ENCODE measurements around the gene PRSS50. TPM values are rescaled to one million over a fixed set of nuclear protein-coding genes. Genes with fewer than 3 reads are reported as not detected.

Gene PRSS50
- total RNA-seq, 2 donors from 2014 or later, result 0.28 to 0.54 TPM

DNA sequence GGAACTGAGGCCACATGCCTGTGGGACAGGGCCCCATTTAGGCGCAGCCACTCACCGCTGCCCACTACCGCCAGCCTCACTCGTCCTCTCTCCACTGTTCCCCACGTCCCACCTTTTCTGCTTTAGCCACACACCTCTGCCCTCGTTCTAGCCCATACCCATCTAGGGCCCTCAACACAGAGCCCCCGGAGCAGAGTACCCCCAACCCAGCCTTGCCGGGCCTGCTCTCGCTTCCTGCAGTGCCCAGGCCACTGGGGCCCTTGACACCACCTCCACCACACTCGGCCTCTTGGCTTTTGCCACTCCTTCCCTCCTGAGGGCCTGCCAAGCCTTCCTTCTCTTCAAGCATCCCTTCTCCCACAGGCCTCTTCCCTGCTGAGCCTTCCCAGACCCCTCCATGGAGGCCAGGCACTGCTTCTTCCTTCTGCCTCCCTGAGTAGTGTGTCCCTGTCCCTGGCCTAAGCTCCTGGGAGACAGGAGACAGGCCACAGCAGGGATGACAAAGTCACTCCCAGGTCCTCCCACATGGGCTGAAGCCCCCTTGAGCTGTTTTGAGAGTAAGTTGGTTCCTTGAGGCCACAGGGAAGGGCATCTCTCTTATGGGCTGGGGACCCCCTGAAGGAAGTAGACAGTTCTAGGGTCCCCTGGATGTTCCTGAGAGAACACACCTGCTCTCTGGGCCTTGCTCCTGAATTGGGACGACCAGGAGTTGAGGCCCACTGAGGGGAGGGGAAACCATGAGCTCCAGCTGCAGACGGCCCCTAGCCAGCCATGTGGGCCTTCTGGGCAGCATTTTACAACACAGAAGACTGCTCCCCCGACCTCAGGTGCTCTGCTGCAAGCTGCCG is 4.4 kb downstream of the PRSS50 start:
- Histone ChIP-seq H3K9me3 (no peaks in the 10 kb centered on the region), H3K4me1 (ENCODE audit: control insufficient read depth in 1 of 2, low read depth in 2 of 2) (no peaks in the 10 kb centered on the region), H3K27me3 (replicated peaks; ENCODE audit: insufficient read depth) (no peaks in the 10 kb centered on the region), H3K27ac (no peak overlapping the region), H3K4me3 (no peak overlapping the region), H3K36me3 (no peaks in the 10 kb centered on the region)
- no peak for DNase-seq (ENCODE audit: low spot score)
- ATAC-seq (ENCODE audit: insufficient number of reproducible peaks, low FRiP score, low read depth), result no peak
- TF ChIP-seq, protein P1, sequence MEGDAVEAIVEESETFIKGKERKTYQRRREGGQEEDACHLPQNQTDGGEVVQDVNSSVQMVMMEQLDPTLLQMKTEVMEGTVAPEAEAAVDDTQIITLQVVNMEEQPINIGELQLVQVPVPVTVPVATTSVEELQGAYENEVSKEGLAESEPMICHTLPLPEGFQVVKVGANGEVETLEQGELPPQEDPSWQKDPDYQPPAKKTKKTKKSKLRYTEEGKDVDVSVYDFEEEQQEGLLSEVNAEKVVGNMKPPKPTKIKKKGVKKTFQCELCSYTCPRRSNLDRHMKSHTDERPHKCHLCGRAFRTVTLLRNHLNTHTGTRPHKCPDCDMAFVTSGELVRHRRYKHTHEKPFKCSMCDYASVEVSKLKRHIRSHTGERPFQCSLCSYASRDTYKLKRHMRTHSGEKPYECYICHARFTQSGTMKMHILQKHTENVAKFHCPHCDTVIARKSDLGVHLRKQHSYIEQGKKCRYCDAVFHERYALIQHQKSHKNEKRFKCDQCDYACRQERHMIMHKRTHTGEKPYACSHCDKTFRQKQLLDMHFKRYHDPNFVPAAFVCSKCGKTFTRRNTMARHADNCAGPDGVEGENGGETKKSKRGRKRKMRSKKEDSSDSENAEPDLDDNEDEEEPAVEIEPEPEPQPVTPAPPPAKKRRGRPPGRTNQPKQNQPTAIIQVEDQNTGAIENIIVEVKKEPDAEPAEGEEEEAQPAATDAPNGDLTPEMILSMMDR (IDR thresholded peaks at IDR 0.05), result no peak

DNA sequence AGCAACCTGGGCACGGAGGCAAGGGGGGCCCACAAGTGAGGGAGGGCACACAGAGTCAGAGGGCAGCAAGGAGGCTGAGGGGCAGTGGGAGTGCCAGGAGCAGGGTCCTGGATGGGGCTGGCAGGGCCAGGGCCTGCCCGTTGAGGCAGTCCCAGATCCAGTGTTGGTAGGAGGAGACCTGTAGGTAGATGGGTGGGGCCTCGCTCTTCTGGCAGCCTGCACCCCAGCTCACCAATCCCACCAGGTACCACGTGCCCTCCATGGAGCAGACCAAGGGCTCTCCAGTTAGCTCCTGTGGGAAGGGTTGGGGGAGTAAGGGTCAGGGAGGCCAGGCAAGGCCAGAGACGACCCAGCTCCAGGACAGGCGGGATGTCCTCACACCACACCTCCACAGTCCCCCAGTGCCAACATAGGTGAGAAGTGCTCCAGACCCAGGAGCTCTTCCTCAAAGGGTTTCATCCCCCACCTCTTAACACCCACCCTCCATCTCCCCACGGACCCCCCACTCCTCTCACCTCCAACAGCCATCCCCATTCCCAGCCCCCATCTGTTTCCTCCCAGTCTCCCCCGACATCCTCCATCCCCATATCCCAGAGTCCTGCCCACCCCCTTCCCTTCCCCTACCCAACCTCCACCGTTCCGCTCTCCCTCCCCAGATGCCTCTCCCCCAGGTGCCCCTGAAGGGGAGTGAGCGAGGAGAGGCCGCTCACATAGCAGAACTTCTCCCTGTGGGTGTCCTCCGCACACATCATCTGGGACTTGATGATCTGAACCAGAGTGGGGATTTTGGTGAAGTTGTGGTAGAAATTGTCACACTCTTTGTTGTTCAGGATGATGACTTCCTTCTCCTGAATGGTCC is 5.2 kb downstream of the PRSS50 start:
- Histone ChIP-seq H3K9me3 (no peaks in the 10 kb centered on the region), H3K36me3 (no peaks in the 10 kb centered on the region), H3K4me1 (ENCODE audit: control insufficient read depth in 1 of 2, low read depth in 2 of 2) (no peaks in the 10 kb centered on the region), H3K27me3 (replicated peaks; ENCODE audit: insufficient read depth) (no peaks in the 10 kb centered on the region), H3K27ac (no peak overlapping the region), H3K4me3 (no peak overlapping the region)
- TF ChIP-seq, protein P1 (IDR thresholded peaks at IDR 0.05), result no peak
- no peak for ATAC-seq (ENCODE audit: insufficient number of reproducible peaks, low FRiP score, low read depth)
- DNase-seq (ENCODE audit: low spot score), result no peak

DNA sequence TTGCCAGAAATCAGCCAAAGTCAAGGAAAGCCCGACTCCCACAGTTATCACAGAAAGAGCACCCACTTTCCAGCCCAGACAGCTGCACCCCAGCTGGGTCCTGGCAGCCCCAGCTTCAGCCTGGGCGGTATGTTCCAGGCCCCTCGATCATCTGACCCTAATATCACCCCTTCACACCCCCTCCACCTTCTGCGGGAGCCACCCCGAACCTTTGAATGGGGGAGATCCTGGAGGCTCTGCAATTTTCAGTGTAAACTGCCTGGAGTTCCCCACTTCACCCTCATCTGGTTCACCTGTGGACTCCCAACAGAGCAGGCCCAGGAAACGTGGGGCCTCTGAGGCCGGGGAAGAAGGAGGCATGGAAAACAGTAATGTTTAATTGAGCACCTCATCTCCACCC is 5.9 kb downstream of the PRSS50 start:
- TF ChIP-seq, protein P1 (IDR thresholded peaks at IDR 0.05), result no peak

DNA sequence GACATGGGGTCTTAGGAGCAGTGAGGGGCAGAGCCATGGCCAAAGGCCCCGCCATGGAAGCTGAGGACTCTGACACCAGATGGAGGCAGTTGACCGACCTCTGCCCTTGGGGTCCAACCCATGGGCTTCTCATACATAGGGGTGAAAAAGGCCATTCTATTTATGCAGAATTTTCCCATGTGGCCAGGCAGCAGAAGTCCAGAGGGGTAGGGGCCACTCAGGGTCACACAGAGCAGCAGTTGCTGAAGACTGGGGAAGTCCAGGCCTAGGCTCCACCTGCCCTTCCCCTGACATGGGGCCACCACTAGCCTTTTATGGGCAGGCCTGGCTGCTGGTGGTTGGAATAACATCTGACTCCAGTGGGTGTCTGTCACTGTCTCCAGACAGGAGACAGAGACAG is 6.4 kb downstream of the PRSS50 start:
- H3K4me3 ChIP-seq, result no peak overlapping the region

More for the DNA sequence above, 5.9 kb downstream of the PRSS50 start:
- Histone ChIP-seq H3K27ac (no peak overlapping the region), H3K36me3 (no peaks in the 10 kb centered on the region), H3K4me3 (no peak overlapping the region), H3K9me3 (no peaks in the 10 kb centered on the region), H3K4me1 (ENCODE audit: control insufficient read depth in 1 of 2, low read depth in 2 of 2) (no peaks in the 10 kb centered on the region), H3K27me3 (replicated peaks; ENCODE audit: insufficient read depth) (no peaks in the 10 kb centered on the region)
- ATAC-seq (ENCODE audit: insufficient number of reproducible peaks, low FRiP score, low read depth) (no peak), DNase-seq (ENCODE audit: low spot score) (no peak)

More for the DNA sequence above, 6.4 kb downstream of the PRSS50 start:
- no peaks in the 10 kb centered on the region for H3K9me3 ChIP-seq
- no peak for DNase-seq (ENCODE audit: low spot score)
- TF ChIP-seq, protein P1 (IDR thresholded peaks at IDR 0.05), result no peak
- no peaks in the 10 kb centered on the region for H3K4me1 ChIP-seq (ENCODE audit: control insufficient read depth in 1 of 2, low read depth in 2 of 2)
- no peaks in the 10 kb centered on the region for H3K27me3 ChIP-seq (replicated peaks; ENCODE audit: insufficient read depth)
- no peak overlapping the region for H3K27ac ChIP-seq
- no peak for ATAC-seq (ENCODE audit: insufficient number of reproducible peaks, low FRiP score, low read depth)
- H3K36me3 ChIP-seq, result no peaks in the 10 kb centered on the region
